ENCODE measurements around the gene NEDD4L. TPM values are rescaled to one million over a fixed set of nuclear protein-coding genes. Genes with fewer than 3 reads are reported as not detected.

NEDD4L gene
- total RNA-seq, 1 donor from 2014 or later, result 93.9 TPM

GRCh38 chr18:58255701-58256311 is 211.8 kb downstream of the NEDD4L start:
- Histone ChIP-seq H3K79me2 (ENCODE audit: insufficient read depth, low read length) (peaks cover 36% of the 10 kb centered on the region), H3K9me3 (ENCODE audit: insufficient read depth, low read depth, low read length) (no peaks in the 10 kb centered on the region), H3K9ac (ENCODE audit: low read length) (no peak overlapping the region), H3K4me3 (ENCODE audit: insufficient read depth, low read depth, low read length) (no peak overlapping the region), H3K27ac (ENCODE audit: low read depth, low read length) (no peak overlapping the region), H4K20me1 (ENCODE audit: insufficient read depth, low read length) (peaks cover 43% of the 10 kb centered on the region), H3K27me3 (ENCODE audit: insufficient read depth, low read length) (no peaks in the 10 kb centered on the region), H3K4me2 (ENCODE audit: low read length) (no peak overlapping the region), H3K4me1 (ENCODE audit: insufficient read depth, low read length) (no peaks in the 10 kb centered on the region), H3K36me3 (ENCODE audit: insufficient read depth, low read length) (peaks cover 10% of the 10 kb centered on the region), H2AFZ (ENCODE audit: low read depth, low read length) (no peak overlapping the region)
- no peak overlapping the region for H3K4me3 Mint-ChIP-seq (ENCODE audit: unreplicated experiment)
- FAIRE-seq (no peak), DNase-seq (ENCODE audit: low read depth) (no peak)
- peak overlapping the region; percentile 72 for H3K27ac Mint-ChIP-seq (ENCODE audit: unreplicated experiment)
- H3K27me3 Mint-ChIP-seq (ENCODE audit: low read depth, unreplicated experiment), result no peaks in the 10 kb centered on the region
- no peak for TF ChIP-seq EZH2 (IDR thresholded peaks at IDR 0.05; ENCODE audit: insufficient read depth, low read length)
- H3K9me3 Mint-ChIP-seq (ENCODE audit: unreplicated experiment), result no peaks in the 10 kb centered on the region
- peaks cover 44% of the 10 kb centered on the region for H3K4me1 Mint-ChIP-seq (ENCODE audit: low read depth, unreplicated experiment)
- peaks cover 7% of the 10 kb centered on the region for H3K36me3 Mint-ChIP-seq (ENCODE audit: low read depth, unreplicated experiment)

DNA sequence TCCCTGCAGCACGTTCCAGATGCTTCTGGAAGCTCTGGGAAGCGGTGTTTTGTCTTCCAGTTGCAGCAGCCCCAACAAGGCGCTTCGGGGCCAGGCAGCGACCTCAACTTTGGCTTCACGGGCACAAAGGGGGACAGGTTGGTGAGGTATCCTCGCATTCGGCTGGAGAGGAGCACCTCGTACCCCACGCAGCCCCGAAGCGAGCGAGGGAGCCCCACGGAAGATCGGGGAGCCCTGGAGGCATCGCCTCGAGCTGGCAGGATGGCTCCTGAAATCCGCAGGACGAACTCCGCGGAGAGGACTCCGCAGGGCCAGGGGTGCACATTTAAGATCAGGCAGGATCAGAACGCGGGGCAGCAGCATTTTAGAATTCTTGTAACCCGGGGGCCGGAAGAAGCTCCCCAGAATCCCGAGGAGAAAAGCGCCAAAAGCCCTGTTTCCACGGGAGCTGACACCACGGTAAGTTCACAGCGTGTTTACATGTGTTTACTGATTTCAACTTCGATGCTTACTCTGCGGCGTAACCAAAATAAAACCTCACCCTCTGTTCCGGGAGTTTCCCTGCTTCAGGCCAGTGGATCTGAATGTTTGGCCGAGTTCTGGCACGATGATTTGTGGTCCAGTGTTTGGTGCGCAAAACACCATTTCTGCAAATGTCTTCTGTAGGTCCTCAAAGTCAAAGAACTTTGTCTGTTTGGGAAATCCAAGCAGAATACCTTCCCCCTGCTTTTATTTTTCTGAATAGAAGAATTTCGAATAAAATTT is 212.5 kb downstream of the NEDD4L start:
- Histone ChIP-seq H3K27ac (ENCODE audit: low read depth, low read length) (no peak overlapping the region), H3K4me2 (ENCODE audit: low read length) (no peak overlapping the region), H2AFZ (ENCODE audit: low read depth, low read length) (no peak overlapping the region), H4K20me1 (ENCODE audit: insufficient read depth, low read length) (peaks cover 41% of the 10 kb centered on the region), H3K4me3 (ENCODE audit: insufficient read depth, low read depth, low read length) (no peak overlapping the region), H3K9me3 (ENCODE audit: insufficient read depth, low read depth, low read length) (no peaks in the 10 kb centered on the region), H3K27me3 (ENCODE audit: insufficient read depth, low read length) (no peaks in the 10 kb centered on the region), H3K9ac (ENCODE audit: low read length) (no peak overlapping the region), H3K4me1 (ENCODE audit: insufficient read depth, low read length) (no peaks in the 10 kb centered on the region), H3K79me2 (ENCODE audit: insufficient read depth, low read length) (peaks cover 42% of the 10 kb centered on the region), H3K36me3 (ENCODE audit: insufficient read depth, low read length) (peaks cover 9% of the 10 kb centered on the region)
- Mint-ChIP-seq H3K9me3 (ENCODE audit: unreplicated experiment) (no peaks in the 10 kb centered on the region), H3K36me3 (ENCODE audit: low read depth, unreplicated experiment) (peaks cover 7% of the 10 kb centered on the region), H3K27ac (ENCODE audit: unreplicated experiment) (peak overlapping the region; percentile 90), H3K27me3 (ENCODE audit: low read depth, unreplicated experiment) (no peaks in the 10 kb centered on the region), H3K4me1 (ENCODE audit: low read depth, unreplicated experiment) (peaks cover 41% of the 10 kb centered on the region), H3K4me3 (ENCODE audit: unreplicated experiment) (peak overlapping the region; percentile 50)
- no peak for TF ChIP-seq EZH2 (IDR thresholded peaks at IDR 0.05; ENCODE audit: insufficient read depth, low read length)
- TF ChIP-seq, protein P1, sequence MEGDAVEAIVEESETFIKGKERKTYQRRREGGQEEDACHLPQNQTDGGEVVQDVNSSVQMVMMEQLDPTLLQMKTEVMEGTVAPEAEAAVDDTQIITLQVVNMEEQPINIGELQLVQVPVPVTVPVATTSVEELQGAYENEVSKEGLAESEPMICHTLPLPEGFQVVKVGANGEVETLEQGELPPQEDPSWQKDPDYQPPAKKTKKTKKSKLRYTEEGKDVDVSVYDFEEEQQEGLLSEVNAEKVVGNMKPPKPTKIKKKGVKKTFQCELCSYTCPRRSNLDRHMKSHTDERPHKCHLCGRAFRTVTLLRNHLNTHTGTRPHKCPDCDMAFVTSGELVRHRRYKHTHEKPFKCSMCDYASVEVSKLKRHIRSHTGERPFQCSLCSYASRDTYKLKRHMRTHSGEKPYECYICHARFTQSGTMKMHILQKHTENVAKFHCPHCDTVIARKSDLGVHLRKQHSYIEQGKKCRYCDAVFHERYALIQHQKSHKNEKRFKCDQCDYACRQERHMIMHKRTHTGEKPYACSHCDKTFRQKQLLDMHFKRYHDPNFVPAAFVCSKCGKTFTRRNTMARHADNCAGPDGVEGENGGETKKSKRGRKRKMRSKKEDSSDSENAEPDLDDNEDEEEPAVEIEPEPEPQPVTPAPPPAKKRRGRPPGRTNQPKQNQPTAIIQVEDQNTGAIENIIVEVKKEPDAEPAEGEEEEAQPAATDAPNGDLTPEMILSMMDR (IDR thresholded peaks at IDR 0.05; ENCODE audit: insufficient read depth, low read depth, low read length), result no peak
- FAIRE-seq (no peak), DNase-seq (ENCODE audit: low read depth) (no peak)

GRCh38 chr18:58257461-58257860 is 213.4 kb downstream of the NEDD4L start:
- Histone ChIP-seq H3K9me3 (ENCODE audit: insufficient read depth, low read depth, low read length) (no peaks in the 10 kb centered on the region), H3K79me2 (ENCODE audit: insufficient read depth, low read length) (peaks cover 51% of the 10 kb centered on the region), H3K27me3 (ENCODE audit: insufficient read depth, low read length) (no peaks in the 10 kb centered on the region), H3K27ac (ENCODE audit: low read depth, low read length) (no peak overlapping the region), H4K20me1 (ENCODE audit: insufficient read depth, low read length) (peaks cover 41% of the 10 kb centered on the region), H3K4me2 (ENCODE audit: low read length) (peak overlapping the region; percentile 9), H2AFZ (ENCODE audit: low read depth, low read length) (no peak overlapping the region), H3K36me3 (ENCODE audit: insufficient read depth, low read length) (peaks cover 4% of the 10 kb centered on the region), H3K4me1 (ENCODE audit: insufficient read depth, low read length) (no peaks in the 10 kb centered on the region), H3K9ac (ENCODE audit: low read length) (no peak overlapping the region), H3K4me3 (ENCODE audit: insufficient read depth, low read depth, low read length) (no peak overlapping the region)
- Mint-ChIP-seq H3K36me3 (ENCODE audit: low read depth, unreplicated experiment) (peaks cover 7% of the 10 kb centered on the region), H3K27ac (ENCODE audit: unreplicated experiment) (peak overlapping the region; percentile 90), H3K9me3 (ENCODE audit: unreplicated experiment) (no peaks in the 10 kb centered on the region), H3K4me1 (ENCODE audit: low read depth, unreplicated experiment) (peaks cover 40% of the 10 kb centered on the region), H3K4me3 (ENCODE audit: unreplicated experiment) (peak overlapping the region; percentile 66), H3K27me3 (ENCODE audit: low read depth, unreplicated experiment) (no peaks in the 10 kb centered on the region)
- FAIRE-seq (no peak), DNase-seq (ENCODE audit: low read depth) (peak; percentile 52)
- no peak for TF ChIP-seq EZH2 (IDR thresholded peaks at IDR 0.05; ENCODE audit: insufficient read depth, low read length)
- TF ChIP-seq, protein P1 (IDR thresholded peaks at IDR 0.05; ENCODE audit: insufficient read depth, low read depth, low read length), result no peak
